Stimulated activated CD4-positive, alpha-beta T cell treated with anti-CD3 and anti-CD28 coated beads, Interleukin-2, amount 100 ng/mL, for 48 hours (primary cell): Measurements from ENCODE around the gene HCAR2.
A peak's percentile ranks its signal among the peaks of the same experiment; 100 is the strongest.
"Not testable (repeated sequence)": the region's sequence is repeated elsewhere in the genome, so short reads cannot be mapped to it uniquely, and the experiment has no call there.

Experiments used
- DNase-seq, 2 donors: peaks; one replicate each; pipeline ENCODE4 v3.0.0-alpha.2; 2020

Gene HCAR2

GRCh38 chr12:122702890-122703611 is at the start of gene HCAR2:
Gene HCAR2, minus strand, starts transcription at chr12:122703357. Its CDS starts 74 bp downstream, at chr12:122703283.
- DNase-seq: not testable (repeated sequence)

DNA sequence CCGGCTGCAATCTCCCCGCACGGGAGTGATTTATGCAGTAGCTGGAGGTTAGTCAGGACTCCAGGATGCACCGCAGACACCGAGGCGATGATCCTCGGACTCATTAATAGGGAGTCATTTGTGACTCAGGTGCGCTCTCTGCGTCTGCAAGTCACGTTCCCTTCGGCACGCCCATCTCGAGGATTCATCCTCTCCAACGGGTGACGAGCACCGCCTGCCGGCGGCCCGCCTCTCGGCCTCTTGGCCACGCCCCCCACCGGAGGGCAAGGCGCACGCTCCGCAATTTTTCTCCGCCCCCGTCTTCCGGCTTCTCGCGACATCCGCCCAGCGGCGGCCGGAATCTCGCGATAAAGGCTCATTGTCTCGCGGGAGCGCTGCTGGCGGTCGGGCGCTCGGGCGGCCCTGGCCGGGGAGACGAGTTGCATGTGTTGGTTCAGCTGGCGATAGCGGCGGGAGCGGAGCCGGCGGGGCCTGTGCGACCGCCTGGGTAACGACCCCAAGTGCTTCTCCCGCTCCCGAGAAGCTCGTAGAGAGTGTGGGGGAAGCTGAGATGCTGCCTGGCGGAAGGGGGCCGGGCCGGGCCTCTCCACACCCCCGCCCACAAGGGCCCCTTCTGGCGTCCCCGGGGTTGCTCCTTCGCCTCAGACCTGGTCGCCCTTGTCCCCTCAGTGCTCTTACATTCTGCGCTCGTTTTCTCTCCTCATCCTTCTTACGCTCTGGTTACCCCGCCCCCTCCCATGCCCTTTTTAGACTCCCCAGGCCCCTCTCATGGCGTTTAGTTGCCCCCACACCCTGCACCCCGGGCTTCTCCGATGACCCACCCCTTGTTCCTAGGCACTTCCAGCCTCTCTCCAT is 49.5 kb upstream of the HCAR2 start, which contains the start of gene DENR:
DENR (plus strand) TSS at position 361 of the 855 bp plus-strand sequence. CDS start 878 bp downstream, outside the sequence.
- DNase-seq: peak; percentile 99 to 100

DNA sequence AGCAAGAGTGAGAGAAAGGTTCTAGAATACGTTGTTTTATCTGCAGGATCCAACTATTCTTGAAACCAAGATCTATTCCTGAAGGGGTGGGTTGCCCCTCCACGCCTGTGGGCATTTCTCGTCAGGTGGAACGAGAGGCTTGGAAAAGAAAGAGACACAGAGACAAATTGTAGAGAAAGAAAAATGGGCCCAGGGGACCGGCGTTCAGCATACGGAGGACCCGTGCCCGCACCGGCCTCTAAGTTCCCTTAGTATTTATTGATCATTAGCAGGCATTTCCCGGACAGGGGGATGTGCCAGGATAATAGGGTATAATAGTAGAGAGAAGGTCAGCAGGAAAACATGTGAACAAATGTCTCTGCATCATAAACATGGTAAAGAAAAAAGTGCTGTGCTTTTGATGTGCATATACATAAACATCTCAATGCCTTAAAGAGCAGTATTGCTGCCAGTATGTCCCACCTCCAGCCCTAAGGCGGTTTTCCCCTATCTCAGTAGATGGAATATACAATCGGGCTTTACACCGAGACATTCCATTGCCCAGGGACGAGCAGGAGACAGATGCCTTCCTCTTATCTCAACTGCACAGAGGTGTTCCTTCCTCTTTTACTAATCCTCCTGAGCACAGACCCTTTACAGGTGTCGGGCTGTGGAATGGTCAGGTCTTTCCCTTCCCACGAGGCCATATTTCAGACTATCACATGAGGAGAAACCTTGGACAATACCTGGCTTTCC is 47.8 kb upstream of the HCAR2 start:
- not testable (repeated sequence) for DNase-seq

DNA sequence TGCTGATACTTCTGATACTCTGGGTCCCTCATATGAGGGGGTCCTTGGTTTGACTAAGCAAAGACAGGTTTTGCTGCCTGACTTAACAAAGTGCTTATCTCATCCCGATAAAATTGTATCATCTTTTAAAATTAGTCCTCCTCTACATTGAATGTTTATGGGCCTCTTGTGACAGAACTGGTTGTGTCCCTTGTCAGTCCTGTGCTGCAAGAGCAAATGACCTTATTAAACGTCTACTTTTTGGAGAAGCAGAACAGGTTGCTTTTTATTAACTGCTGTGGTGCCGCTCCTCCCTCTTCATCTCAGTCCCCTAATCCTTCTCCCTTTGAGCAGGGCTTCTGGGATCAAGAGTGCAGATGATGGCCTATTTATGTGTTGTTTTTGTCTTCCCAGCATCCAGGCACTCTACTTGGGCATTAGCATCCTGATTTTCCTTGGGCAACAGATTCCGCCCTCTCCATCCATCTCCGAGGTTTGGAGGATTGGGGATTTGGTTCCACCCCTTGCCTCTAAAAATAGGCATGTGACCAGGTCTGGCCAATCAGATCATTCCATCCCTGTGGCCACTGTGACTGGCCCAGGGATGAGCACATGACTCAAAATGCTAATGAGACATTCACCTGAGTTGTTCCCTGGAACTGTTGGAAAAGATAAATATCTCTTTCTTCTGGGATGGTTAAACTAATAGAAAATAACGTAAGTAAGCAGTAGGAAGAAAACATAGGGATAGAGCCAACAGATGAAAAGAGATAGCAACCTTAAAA is 46.6 kb upstream of the HCAR2 start:
- no peak for DNase-seq

DNA sequence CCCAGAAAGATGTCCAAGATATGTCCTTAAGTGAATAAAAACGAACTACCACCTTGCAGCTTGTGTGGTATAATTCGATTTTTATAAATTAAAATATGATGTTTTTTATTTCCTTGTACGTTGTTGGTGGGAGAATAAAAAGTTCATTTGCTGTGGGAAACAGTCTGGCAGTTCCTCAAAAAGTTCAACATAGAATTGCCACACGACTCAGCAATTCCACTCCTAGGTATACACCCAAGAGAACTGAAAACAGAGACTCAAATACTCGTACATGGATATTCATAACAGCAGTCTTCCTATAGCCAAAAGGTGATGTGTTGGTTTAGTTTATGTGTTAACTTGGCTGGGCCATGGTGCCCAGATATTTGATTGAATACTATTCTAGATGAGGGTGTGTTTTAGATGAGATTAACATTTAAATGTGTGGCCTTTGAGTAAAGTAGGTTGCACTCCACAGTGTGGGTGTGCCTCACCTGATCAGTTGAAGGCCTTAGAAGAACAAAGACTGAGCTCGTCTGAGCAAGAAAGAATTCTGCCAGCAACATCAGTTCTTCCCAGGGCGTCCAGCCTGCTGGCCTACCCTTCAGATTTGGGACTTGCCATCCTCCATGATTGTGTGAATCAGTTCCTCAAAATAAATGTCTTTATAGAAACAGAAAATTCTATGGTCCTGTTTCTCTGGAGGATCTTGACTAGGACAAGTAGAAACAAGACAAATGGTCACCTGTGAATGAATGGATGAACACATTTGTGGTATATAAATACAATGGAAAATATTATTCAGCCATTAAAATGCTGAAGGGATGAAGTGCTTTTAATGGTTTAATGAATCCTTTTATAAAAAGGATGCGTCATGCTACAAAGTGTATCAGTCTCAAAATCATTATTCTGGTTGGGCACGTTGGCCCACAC is 44.3 kb upstream of the HCAR2 start:
- DNase-seq: no peak

GRCh38 chr12:122743895-122744525 is 40.9 kb upstream of the HCAR2 start:
- DNase-seq: no peak

DNA sequence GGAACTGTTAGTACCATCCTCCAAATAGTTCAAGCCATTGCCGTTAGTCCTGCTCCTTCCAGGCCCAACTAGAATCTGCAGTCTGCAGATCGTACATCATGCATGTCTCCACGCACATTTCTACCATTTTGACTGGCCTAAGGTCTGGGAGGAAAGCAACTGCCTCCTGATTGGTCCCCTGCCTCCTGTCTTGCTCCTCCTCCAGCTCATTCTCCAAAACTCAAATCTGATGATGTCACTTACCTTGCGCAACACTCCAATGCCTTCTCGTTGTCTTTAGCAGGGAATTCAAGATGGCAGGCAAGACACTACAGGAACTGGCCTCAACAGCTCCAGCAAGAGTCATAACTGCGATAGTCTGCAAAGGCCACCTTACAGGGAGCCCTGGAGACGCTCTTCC is 37.2 kb upstream of the HCAR2 start:
- no peak for DNase-seq

GRCh38 chr12:122738571-122738970 is 35.4 kb upstream of the HCAR2 start:
- no peak for DNase-seq

- no peak for DNase-seq
These were observed 29.5 kb upstream of the HCAR2 start for GRCh38 chr12:122732611-122733010.

- no peak for DNase-seq
These were observed 29.0 kb upstream of the HCAR2 start for GRCh38 chr12:122732170-122732569.

GRCh38 chr12:122730215-122731014 is 27.3 kb upstream of the HCAR2 start, which contains the start of gene HCAR1:
Gene HCAR1, minus strand, starts transcription at chr12:122730844. Its CDS starts 505 bp downstream, at chr12:122730339.
- DNase-seq: peak; percentile 34 to 46

- DNase-seq: no peak
These were observed 26.5 kb upstream of the HCAR2 start for GRCh38 chr12:122729583-122730214.

GRCh38 chr12:122726080-122726558 is 23.0 kb upstream of the HCAR2 start:
- no peak for DNase-seq

- no peak for DNase-seq
These were observed 22.4 kb upstream of the HCAR2 start for GRCh38 chr12:122725452-122726079.

- no peak for DNase-seq
These were observed 21.6 kb upstream of the HCAR2 start for GRCh38 chr12:122724641-122725243.

DNA sequence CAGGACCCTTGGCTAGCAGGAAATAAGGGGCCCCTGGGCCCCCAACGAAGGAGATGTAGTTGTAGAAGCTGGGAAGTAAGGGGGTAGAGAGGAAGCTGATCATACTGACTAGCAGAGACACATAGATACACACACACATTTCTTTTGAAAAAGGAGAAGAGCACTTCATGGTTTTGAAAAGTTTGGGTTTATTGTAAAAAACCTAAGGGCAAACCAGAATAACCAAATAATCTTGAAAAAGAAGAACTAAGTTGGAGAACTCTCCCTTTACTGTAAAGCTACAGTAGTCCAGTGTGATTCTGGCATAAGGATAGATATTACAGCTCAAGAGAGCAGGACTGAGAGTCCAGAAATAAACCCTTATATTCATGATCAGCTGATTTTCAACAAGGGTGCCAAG is 19.2 kb upstream of the HCAR2 start:
- no peak for DNase-seq

DNA sequence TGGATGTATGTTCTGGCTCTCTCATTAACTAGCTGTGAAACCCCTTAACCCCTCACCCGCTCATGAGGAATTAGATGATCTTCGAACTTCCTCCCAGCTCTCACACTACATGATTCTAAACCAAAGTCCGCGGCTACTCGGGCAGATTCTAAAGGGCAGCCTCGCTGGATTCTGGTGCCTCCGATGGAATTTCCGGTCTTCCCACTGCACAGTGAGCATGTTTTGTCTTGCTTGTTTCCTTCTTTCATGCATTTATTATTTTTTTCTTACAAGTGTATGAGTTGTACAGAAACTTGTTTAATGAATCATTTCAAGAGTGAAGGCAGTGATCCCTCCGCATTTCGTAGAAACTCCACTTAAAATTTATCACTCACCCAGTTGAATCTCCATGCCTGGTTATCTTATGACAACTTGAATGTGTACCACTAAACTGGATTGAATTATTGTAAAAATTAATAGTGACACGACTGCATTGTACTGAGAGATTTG is 17.9 kb upstream of the HCAR2 start:
- no peak for DNase-seq

- not testable (repeated sequence) for DNase-seq
These were observed 13.5 kb upstream of the HCAR2 start, which contains the start of gene HCAR3 for GRCh38 chr12:122716658-122717057. Gene HCAR3, minus strand, starts transcription at chr12:122716811. Its CDS starts 74 bp downstream, at chr12:122716737.
